AML-193 (cell line): ENCODE data around the gene VAC14.

Source experiments
- DNase-seq, 2 experiments: peaks; one replicate each; lab custom pipeline; 2025; lab: John Stamatoyannopoulos, UW

Gene VAC14

DNA sequence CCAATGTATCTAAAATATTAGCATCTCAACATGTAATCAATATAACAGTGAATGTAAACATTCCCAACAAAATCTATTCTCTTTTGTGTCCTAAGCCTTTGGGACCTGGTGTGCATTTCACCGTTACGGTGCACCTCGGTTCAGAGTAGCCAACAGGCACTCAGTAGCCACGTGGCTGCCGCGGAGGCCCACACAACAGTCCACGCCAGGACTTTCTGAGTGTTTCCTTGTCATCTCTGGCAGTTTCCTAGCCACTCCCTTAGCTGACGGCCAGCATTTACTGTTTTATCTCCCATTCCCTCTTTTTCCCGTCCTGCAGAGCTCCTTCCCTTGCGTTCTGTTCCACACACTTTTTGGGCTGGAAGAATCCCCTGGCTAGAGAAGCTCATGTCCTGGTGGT lies 36.3 kb downstream of the VAC14 start:
- no peak for DNase-seq

GRCh38 chr16:70760221-70760620 lies 40.7 kb downstream of the VAC14 start:
- no peak for DNase-seq

DNA sequence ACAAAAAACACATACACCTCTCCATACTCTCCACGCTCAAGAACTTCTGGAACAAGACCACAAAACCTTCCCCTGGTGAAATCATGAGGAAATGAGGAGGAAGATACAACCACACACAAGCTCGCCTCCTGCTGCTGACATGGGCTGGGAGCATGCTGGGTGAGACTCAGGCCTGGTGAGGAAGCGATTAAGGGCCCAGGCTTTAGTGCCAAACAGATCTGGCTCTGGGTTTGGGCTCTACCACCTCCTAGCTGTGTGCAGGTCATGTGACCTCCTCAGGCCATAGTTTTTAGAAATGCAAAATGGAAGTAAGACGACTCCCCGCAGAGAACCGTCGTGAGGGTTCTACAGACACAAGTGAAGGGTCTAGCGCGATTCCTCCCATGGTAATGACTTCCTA lies 41.3 kb downstream of the VAC14 start:
- no peak for DNase-seq

DNA sequence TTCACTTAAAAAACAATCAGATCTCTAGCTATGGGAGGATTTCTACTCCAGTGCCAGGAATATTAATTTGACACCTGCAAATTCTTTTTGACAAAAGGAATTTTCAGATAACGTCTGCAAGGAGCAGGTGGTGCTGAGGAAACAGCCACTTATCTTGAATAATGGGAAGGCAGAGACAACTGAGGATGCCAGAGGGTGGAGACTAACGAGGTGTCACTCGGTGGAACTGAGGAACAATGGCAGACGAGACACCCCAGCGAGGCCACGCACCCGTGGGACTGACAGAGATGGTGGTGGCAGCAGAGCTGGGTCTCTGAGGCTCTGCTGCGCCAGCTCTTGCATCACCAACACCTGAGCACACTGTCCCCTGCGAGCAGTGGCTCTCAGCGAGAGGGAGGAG lies 42.2 kb downstream of the VAC14 start:
- no peak for DNase-seq

DNA sequence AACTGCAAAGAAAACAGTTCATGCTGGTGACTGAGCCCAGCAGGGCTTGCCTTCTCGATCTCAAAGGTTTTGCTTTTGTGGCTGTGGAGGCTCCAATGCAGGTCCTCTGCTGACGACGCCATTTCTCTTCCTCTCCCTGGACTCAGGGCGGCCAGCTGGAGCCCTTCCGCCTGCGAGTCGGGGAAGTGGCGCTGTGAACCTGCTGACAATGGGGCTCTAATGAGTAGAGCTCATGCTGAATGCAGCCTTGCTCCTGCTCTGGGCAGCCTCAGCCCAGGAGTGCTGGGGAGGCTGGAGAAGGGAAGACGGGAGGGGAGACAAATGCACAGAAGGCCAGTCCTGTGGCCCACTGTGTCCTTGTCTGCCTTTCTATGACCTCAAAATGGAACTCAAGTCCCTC lies 43.8 kb downstream of the VAC14 start:
- no peak for DNase-seq

GRCh38 chr16:70756071-70756470 lies 44.9 kb downstream of the VAC14 start:
- DNase-seq: no peak

DNA sequence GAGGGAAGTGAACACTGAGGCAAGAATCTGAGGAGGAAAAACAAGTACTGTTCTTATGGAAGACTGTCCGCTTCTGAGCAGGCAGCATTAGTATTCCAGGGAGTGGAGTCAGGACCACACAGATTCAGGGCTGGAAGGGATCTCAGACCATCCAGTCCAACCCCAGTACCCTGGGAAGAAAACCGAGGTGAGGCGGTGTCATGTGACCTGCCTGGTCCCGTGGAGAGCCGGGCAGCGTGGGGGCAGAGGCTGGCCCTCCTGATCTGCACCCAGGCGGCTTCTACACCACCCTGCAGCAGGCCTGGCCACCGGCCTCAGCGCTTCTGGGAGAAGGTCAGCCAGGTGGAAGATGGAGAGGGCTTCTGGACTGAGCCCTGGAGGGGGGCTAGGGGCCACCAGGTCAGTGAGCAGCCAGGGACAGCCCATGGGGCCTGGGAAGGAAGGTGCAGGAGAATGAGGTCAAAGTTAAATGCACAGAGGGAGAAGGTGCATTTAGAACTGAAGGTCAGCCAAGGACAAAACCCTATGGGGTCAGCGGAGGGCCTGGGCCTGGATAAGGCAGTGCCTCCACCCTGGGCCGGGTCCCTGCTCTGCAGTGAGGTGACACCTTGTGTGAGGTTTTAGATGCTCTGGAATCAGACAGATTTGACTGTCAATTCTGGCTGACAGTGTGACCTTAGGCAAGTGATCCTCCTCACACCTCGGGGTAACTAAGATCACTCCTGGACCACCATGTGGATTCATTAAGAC lies 45.9 kb downstream of the VAC14 start:
- DNase-seq: no peak

- no peak for DNase-seq
These were observed 46.6 kb downstream of the VAC14 start for GRCh38 chr16:70754371-70754770.

DNA sequence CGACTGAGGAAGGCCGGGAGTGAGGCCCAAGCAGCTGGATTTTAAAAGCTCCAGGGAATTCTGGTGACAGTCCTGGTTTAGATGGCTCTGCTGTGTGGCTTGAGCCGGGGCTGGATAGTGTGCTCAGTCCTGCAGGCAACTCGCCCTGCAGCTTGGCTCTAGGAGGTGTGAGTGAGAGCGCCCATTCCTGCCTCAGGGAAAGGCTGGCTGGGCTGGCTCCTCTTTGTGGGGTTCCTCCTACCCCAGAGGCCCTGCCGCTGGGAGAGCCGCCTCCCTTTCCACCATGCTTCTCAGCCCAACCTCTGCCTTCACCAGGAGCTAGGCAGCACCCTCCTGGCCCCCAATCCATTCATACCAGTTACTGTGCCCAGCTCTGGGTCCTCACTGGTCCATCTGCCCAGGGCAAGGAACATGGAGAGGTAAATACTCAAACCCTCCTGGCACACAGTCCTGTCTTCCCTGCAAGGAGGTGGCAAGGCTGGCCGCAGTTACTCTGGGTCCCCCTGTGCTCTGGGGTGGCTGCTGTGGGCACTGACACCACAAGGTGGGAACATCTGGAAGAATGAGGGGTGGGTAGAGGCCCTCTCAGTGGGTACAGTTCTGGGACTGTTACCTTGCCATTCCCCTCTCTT lies 47.1 kb downstream of the VAC14 start:
- DNase-seq: no peak

- DNase-seq: no peak
These were observed 47.7 kb downstream of the VAC14 start for GRCh38 chr16:70753228-70753627.

DNA sequence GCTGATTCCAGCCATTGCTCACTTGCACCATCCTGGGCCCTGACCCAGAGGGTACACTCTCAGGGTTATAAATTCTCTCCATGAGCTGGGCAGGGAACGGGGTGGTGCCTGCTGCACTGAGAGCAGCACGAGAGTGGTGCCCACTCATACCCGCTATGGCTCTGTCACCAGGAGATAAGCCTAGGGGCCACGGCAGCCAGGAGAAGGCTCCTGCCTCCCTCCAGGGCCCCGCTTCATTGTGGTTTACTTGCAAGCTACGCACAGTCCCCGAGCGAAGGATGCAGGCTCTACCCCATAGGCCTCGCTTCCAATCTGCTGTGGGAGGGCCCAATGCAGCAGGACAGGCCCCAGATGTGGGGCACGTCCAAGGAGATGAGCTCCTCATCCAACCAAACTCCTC lies 48.5 kb downstream of the VAC14 start:
- no peak for DNase-seq

- no peak for DNase-seq
These were observed 49.4 kb downstream of the VAC14 start for GRCh38 chr16:70751593-70751992.

DNA sequence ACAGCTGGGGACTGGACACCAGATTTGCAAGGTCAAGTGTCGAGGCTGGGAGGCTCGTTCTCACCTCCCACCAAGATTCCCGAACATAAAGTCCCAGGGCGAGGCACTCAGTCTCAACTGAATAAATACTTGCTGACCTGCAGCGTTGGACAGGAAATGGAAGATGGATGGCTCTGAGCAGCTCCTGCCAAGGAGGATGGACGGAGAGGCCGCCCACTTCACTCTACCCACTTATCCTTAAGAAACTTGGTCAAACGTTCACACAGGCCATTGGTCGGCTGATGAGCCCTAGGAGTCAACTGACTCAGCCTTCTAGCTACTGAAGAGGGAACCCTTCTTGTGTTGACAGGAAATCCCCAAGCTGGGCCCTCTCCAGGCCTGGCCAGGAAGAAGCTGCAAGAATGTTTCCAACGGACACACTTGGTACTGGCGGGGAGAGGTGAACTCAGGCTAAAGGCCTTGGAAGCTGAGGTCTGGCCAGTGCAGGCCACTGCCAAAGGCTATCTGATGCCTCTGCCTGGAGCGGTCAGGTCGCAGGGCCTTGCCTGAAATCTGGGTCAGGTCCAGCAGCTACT lies 50.0 kb downstream of the VAC14 start:
- DNase-seq: no peak

GRCh38 chr16:70749681-70750601 lies 51.0 kb downstream of the VAC14 start:
- no peak for DNase-seq

DNA sequence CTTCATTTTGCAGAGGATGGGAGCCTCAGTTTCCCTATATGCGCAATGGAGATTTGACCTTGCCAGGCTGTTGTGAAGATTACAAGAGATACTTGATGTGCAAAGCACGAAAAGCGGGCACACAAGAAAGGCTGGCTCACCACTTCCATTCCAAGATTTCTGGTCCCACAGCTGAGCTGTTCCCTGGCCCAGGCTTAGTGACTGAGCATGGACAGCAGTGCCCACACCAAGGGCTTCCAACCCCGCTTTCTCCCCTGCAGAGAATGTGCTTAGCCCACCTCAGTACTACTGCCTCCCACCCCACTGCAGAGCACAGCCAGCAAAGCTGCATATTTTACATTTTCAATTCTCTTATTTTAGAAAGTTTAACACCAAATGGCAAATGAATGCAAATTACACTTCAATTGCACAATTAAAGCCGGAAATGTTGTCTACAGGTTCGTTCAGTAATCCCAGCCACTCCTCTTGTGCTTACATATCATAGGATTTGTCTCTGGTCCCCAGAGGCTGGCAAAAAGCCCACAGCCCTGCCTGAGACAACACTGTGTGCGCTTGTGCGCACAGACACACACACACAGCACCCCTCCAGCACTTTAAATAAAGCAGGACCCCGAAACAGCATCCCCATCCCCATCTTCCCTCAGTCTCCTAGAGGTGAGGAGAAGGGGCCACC lies 51.8 kb downstream of the VAC14 start:
- DNase-seq: no peak

DNA sequence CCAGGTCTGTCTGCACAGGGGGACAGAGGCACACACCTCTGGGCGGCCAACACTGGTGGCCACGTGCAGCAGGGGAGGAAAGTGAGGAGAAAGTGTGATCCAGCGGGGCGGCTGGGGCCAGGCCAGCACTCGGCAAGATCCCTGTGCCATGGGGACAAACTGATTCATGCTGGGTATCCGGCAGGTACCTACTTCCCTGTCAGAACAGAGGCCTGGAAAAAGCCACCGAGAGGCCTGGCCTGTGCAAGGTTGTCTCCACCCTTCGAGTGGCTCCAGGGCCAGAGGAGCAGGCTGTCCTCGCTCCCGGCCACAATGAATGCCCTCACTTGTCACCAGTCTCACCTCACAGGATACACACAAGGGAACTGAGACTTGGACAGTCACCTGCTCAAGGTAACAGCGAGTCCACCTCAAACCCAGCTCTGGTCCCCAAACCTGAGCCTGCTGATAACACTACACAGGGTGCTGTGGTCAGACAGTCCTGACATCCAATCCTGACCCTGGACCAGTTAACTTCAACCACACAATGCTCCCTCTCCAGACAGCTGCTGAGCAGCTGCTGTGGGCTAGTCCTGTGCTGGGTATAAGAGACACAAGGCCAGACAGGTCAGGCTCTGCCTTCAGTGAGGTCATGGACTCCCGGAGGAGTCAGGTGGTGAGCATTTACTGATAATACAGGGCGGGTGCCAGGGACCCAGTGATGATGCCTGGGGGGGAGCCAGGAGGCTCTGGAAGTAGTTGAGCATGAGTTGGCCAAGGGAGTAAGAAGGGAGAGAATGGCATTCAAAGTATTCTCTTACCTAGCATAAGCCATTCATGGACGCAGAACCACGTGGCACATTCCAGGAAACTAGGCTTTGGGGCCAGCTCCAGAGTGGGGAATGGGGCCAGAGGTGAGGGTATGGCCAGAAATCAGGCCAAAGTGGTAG lies 53.0 kb downstream of the VAC14 start:
- no peak for DNase-seq

DNA sequence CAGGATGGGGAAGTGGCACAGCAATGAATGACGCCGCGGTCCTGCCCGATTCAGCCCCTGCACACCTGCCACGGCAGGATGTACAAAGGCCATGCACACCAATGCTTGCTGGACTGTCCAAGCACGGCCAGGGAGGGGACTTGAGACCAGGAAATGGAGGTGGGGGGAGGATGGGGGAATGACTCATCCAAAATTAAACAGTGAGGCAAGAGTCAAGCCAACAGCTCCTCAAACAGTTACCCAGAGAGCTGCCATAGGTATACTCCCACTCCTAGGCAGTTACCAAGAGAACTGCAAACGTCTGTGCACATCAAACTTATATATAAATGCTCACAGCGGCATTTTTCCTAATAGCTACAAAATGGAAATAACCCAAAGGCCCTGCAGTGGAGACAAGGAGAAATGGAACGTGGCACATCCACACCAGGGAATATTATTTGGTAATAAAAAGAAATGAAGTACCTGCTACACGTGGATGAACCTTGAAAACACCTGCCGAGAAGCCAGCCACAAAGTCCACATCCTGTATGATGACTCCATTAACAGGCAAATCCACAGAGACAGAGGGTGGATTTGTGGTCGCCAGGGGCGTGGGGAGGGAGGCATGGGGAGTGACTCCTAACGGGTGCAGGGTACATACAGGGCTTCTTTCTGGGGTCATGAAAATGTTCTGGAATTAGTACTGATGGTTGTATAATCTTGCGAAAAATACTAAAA lies 54.1 kb downstream of the VAC14 start:
- DNase-seq: peak; percentile 26 to 36

DNA sequence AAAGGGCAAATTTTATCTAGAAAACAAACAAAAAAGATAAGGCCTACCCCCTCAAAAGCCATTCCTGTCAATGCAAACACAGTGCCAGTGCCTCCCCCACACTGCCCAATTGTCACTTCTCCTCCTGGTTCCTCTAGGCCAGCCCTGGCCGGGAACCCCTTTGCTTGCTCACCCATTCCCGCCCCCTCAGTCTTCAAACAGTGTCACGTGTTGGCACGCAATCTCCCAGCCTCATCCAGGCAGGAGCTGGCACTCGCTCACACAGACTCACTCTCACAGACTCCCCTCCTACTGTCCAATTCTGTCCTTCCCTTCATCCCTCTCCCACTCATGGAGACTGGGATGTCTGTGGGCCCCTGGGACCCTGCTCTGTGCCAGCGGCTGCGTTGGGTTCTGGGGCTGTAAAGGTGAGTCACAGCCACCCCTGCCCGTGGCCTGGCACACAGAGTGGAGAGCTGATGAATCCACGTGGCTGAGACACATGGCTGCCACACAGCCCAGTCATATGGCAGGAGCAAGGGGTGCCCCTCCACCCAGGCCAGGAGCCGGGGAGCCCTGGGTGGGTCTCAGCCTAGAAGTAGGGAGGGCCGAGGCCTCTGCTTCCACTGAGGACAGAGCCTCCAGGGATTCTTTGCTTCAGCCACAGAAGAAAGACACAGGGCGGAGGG lies 54.8 kb downstream of the VAC14 start:
- no peak for DNase-seq

DNA sequence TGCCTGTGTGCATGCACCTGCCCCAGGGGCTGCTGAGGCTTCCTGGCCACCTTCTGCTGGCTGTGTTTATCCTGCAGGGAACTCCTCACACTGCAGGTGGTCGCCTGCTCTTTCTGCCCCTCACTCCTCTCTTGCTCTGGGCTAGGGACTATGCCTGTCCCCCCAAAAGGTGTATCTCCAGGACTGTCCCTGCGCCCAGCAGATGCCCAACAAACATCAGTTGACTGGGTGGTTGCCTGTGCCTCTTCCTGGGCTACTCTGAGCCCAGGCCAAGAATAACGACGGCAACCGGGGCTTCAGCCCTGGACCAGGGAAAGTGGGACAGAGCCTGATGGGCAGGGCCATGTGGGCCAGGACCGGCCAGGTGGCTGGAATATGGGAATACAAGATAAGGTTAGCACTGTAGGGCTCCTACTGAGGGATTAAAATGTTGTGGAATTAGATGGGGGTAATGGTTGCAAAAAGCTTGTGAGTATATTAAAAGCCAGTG lies 55.4 kb downstream of the VAC14 start:
- no peak for DNase-seq
